NK-92 (cell line): ENCODE measurements around the gene CRACR2A.

ENCODE experiments used
- DNase-seq: peaks from one replicate; lab custom pipeline; 2025; ENCODE audit not compliant: unreplicated experiment; lab: John Stamatoyannopoulos, UW

Gene CRACR2A

GRCh38 chr12:3658327-3659163 lies 94.4 kb downstream of the CRACR2A start:
- no peak for DNase-seq

- DNase-seq: no peak
Observed at GRCh38 chr12:3656946-3657622, 95.8 kb downstream of the CRACR2A start.

- DNase-seq: no peak
Observed at GRCh38 chr12:3655328-3655900, 97.5 kb downstream of the CRACR2A start.

- no peak for DNase-seq
Observed at GRCh38 chr12:3651585-3652424, 101.1 kb downstream of the CRACR2A start.

- no peak for DNase-seq
Observed at GRCh38 chr12:3647504-3647903, 105.4 kb downstream of the CRACR2A start.

- no peak for DNase-seq
Observed at GRCh38 chr12:3646561-3647241, 106.2 kb downstream of the CRACR2A start.

GRCh38 chr12:3645091-3645490 lies 107.8 kb downstream of the CRACR2A start:
- no peak for DNase-seq

- no peak for DNase-seq
Observed at GRCh38 chr12:3644104-3644503, 108.8 kb downstream of the CRACR2A start.

GRCh38 chr12:3641428-3642018 lies 111.4 kb downstream of the CRACR2A start:
- DNase-seq: no peak

- no peak for DNase-seq
Observed at GRCh38 chr12:3636328-3636727, 116.6 kb downstream of the CRACR2A start.

- DNase-seq: no peak
Observed at GRCh38 chr12:3634348-3634747, 118.6 kb downstream of the CRACR2A start.

- DNase-seq: no peak
Observed at GRCh38 chr12:3633396-3633795, 119.5 kb downstream of the CRACR2A start.

GRCh38 chr12:3632754-3633153 lies 120.2 kb downstream of the CRACR2A start:
- DNase-seq: no peak

- DNase-seq: no peak
Observed at GRCh38 chr12:3632256-3632655, 120.7 kb downstream of the CRACR2A start.

GRCh38 chr12:3631759-3632158 lies 121.2 kb downstream of the CRACR2A start:
- DNase-seq: no peak

GRCh38 chr12:3631272-3631637 lies 121.7 kb downstream of the CRACR2A start:
- no peak for DNase-seq

- DNase-seq: no peak
Observed at GRCh38 chr12:3630621-3631271, 122.2 kb downstream of the CRACR2A start.

GRCh38 chr12:3630111-3630510 lies 122.8 kb downstream of the CRACR2A start:
- no peak for DNase-seq

- no peak for DNase-seq
Observed at GRCh38 chr12:3629057-3629830, 123.7 kb downstream of the CRACR2A start.
